ENCODE measurements around the gene SHQ1. TPM values are rescaled to one million over a fixed set of nuclear protein-coding genes. Genes with fewer than 3 reads are reported as not detected.

SHQ1 gene
- total RNA-seq, 1 donor from 2014 or later = 14.8 TPM

DNA sequence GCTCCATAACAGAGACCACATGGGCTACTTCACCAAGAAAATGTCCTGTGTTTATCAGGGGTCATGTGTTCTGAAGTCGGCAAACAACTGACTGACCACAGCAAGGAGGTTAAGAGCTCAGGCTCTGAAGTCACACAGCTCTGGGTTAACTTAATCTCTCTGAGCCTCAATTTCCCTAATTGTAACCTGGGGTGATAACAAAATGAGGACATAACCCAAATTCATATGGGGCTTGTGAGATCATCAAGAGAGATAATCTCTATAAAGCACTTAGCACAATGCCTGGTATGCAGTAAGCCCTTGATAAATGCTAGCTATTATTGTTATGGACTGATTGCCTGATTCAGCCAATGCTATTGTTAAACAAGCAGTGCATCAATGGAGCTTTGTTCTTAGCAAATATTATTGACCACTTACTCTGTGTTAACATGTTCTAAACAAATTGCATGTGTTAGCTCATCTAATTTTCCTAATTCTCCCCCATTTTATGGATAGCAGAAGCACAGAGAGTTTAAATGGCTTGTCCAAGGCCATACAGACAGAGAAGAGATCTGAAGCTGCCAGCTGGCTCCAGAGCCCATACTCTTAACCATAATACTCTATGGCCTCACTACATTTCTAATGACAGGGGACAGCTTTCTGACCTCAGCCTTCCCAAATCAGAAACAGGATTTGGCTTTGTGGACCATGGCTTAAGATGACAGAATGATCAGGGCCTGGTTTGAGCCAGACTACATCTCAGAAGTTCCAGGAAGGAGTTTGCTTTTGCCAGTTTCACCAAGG is 78.3 kb downstream of the SHQ1 start:
- TF ChIP-seq, protein P1, sequence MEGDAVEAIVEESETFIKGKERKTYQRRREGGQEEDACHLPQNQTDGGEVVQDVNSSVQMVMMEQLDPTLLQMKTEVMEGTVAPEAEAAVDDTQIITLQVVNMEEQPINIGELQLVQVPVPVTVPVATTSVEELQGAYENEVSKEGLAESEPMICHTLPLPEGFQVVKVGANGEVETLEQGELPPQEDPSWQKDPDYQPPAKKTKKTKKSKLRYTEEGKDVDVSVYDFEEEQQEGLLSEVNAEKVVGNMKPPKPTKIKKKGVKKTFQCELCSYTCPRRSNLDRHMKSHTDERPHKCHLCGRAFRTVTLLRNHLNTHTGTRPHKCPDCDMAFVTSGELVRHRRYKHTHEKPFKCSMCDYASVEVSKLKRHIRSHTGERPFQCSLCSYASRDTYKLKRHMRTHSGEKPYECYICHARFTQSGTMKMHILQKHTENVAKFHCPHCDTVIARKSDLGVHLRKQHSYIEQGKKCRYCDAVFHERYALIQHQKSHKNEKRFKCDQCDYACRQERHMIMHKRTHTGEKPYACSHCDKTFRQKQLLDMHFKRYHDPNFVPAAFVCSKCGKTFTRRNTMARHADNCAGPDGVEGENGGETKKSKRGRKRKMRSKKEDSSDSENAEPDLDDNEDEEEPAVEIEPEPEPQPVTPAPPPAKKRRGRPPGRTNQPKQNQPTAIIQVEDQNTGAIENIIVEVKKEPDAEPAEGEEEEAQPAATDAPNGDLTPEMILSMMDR (IDR thresholded peaks at IDR 0.05) = no peak
- H3K4me1 Mint-ChIP-seq (ENCODE audit: low read depth) = peaks cover 2% of the 10 kb centered on the region
- no peak for DNase-seq (ENCODE audit: low spot score)
- H3K36me3 Mint-ChIP-seq (ENCODE audit: low read depth) = peaks cover 5% of the 10 kb centered on the region
- H3K27ac Mint-ChIP-seq (ENCODE audit: unreplicated experiment) = no peak overlapping the region
- H3K27me3 Mint-ChIP-seq (ENCODE audit: low read depth) = no peaks in the 10 kb centered on the region
- H3K9me3 Mint-ChIP-seq (ENCODE audit: low read depth) = no peaks in the 10 kb centered on the region
- no peak overlapping the region for H3K4me3 Mint-ChIP-seq (ENCODE audit: unreplicated experiment)

DNA sequence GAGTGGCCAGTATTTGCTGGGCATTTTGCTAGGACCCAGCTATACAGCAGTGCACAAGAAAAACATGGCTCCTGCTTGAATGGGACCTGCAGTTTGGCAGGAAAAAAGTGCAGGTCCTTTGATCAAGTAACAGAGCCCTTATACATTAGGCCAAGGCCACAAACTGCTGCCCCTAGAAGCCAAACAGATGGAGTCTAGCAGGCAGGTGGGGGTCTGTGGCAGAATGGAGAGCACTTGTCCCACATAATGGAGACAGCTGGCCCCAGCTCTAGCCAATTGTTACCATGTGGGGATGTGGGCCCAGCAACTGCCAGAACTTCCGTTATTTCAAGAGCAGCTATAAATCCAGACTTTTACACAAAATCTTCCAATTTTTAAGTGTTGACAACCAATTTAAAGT is 79.3 kb downstream of the SHQ1 start:
- TF ChIP-seq, protein P1 (IDR thresholded peaks at IDR 0.05) = no peak
- peaks cover 6% of the 10 kb centered on the region for H3K4me1 Mint-ChIP-seq (ENCODE audit: low read depth)
- no peaks in the 10 kb centered on the region for H3K9me3 Mint-ChIP-seq (ENCODE audit: low read depth)
- no peak for DNase-seq (ENCODE audit: low spot score)
- H3K36me3 Mint-ChIP-seq (ENCODE audit: low read depth) = peaks cover 5% of the 10 kb centered on the region
- no peak overlapping the region for H3K4me3 Mint-ChIP-seq (ENCODE audit: unreplicated experiment)
- H3K27me3 Mint-ChIP-seq (ENCODE audit: low read depth) = no peaks in the 10 kb centered on the region
- no peak overlapping the region for H3K27ac Mint-ChIP-seq (ENCODE audit: unreplicated experiment)

GRCh38 chr3:72768481-72768880 is 79.8 kb downstream of the SHQ1 start:
- no peak for DNase-seq (ENCODE audit: low spot score)
- TF ChIP-seq, protein P1 (IDR thresholded peaks at IDR 0.05) = no peak
- Mint-ChIP-seq H3K27me3 (ENCODE audit: low read depth) (no peaks in the 10 kb centered on the region), H3K9me3 (ENCODE audit: low read depth) (no peaks in the 10 kb centered on the region), H3K27ac (ENCODE audit: unreplicated experiment) (no peak overlapping the region), H3K4me1 (ENCODE audit: low read depth) (peaks cover 10% of the 10 kb centered on the region), H3K36me3 (ENCODE audit: low read depth) (peaks cover 5% of the 10 kb centered on the region), H3K4me3 (ENCODE audit: unreplicated experiment) (no peak overlapping the region)

- H3K36me3 Mint-ChIP-seq (ENCODE audit: low read depth) = peaks cover 5% of the 10 kb centered on the region
- H3K27ac Mint-ChIP-seq (ENCODE audit: unreplicated experiment) = no peak overlapping the region
- TF ChIP-seq, protein P1 (IDR thresholded peaks at IDR 0.05) = no peak
- no peak overlapping the region for H3K4me3 Mint-ChIP-seq (ENCODE audit: unreplicated experiment)
- no peaks in the 10 kb centered on the region for H3K27me3 Mint-ChIP-seq (ENCODE audit: low read depth)
- DNase-seq (ENCODE audit: low spot score) = no peak
- H3K4me1 Mint-ChIP-seq (ENCODE audit: low read depth) = peaks cover 12% of the 10 kb centered on the region
- H3K9me3 Mint-ChIP-seq (ENCODE audit: low read depth) = no peaks in the 10 kb centered on the region
These were observed 80.2 kb downstream of the SHQ1 start for GRCh38 chr3:72768006-72768441.

GRCh38 chr3:72766866-72767265 is 81.4 kb downstream of the SHQ1 start:
- no peak overlapping the region for H3K27ac Mint-ChIP-seq (ENCODE audit: unreplicated experiment)
- no peaks in the 10 kb centered on the region for H3K27me3 Mint-ChIP-seq (ENCODE audit: low read depth)
- DNase-seq (ENCODE audit: low spot score) = no peak
- H3K36me3 Mint-ChIP-seq (ENCODE audit: low read depth) = peaks cover 5% of the 10 kb centered on the region
- peaks cover 12% of the 10 kb centered on the region for H3K4me1 Mint-ChIP-seq (ENCODE audit: low read depth)
- H3K4me3 Mint-ChIP-seq (ENCODE audit: unreplicated experiment) = no peak overlapping the region
- TF ChIP-seq, protein P1 (IDR thresholded peaks at IDR 0.05) = no peak
- H3K9me3 Mint-ChIP-seq (ENCODE audit: low read depth) = no peaks in the 10 kb centered on the region
